ENCODE measurements around the gene CHRNA9. TPM values are rescaled to one million over a fixed set of nuclear protein-coding genes. Genes with fewer than 3 reads are reported as not detected.
"Not testable (repeated sequence)": the region's sequence is repeated elsewhere in the genome, so short reads cannot be mapped to it uniquely, and the experiment has no call there.

CHRNA9 gene
- total RNA-seq, 1 donor from 2014 or later, result not detected

- ATAC-seq, result no peak
- peak; percentile 32 for DNase-seq (ENCODE audit: low spot score)
Observed at GRCh38 chr4:40377512-40378365, 42.6 kb downstream of the CHRNA9 start.

- ATAC-seq (no peak), DNase-seq (ENCODE audit: low spot score) (no peak)
Observed at GRCh38 chr4:40378619-40379018, 43.5 kb downstream of the CHRNA9 start.

GRCh38 chr4:40379248-40379647 is 44.1 kb downstream of the CHRNA9 start:
- ATAC-seq, result peak; percentile 55
- DNase-seq (ENCODE audit: low spot score), result peak; percentile 46

- DNase-seq (ENCODE audit: low spot score), result peak; percentile 35
- no peak for ATAC-seq
Observed at GRCh38 chr4:40380647-40381046, 45.5 kb downstream of the CHRNA9 start.

- DNase-seq (ENCODE audit: low spot score), result peak; percentile 4
- no peak for ATAC-seq
Observed at GRCh38 chr4:40388239-40388638, 53.1 kb downstream of the CHRNA9 start.

GRCh38 chr4:40389986-40390385 is 54.9 kb downstream of the CHRNA9 start:
- ATAC-seq, result no peak
- no peak for DNase-seq (ENCODE audit: low spot score)

GRCh38 chr4:40392241-40392640 is 57.1 kb downstream of the CHRNA9 start:
- not testable (repeated sequence) for ATAC-seq
- DNase-seq (ENCODE audit: low spot score), result peak; percentile 1

GRCh38 chr4:40394236-40394635 is 59.1 kb downstream of the CHRNA9 start:
- ATAC-seq, result no peak
- peak; percentile 7 for DNase-seq (ENCODE audit: low spot score)

GRCh38 chr4:40395166-40395900 is 60.2 kb downstream of the CHRNA9 start:
- peak; percentile 20 for ATAC-seq
- peak; percentile 42 for DNase-seq (ENCODE audit: low spot score)

- DNase-seq (ENCODE audit: low spot score) (peak; percentile 94), ATAC-seq (peak; percentile 95)
Observed at GRCh38 chr4:40395908-40396793, 61.0 kb downstream of the CHRNA9 start.

- ATAC-seq, result no peak
Observed at GRCh38 chr4:40399578-40399977, 64.4 kb downstream of the CHRNA9 start.

GRCh38 chr4:40401096-40401495 is 66.0 kb downstream of the CHRNA9 start:
- DNase-seq (ENCODE audit: low spot score) (no peak), ATAC-seq (no peak)

More at GRCh38 chr4:40399578-40399977, 64.4 kb downstream of the CHRNA9 start:
- no peak for DNase-seq (ENCODE audit: low spot score)

GRCh38 chr4:40401631-40402030 is 66.5 kb downstream of the CHRNA9 start:
- DNase-seq (ENCODE audit: low spot score), result no peak
- no peak for ATAC-seq

- DNase-seq (ENCODE audit: low spot score) (no peak), ATAC-seq (no peak)
Observed at GRCh38 chr4:40402556-40402955, 67.4 kb downstream of the CHRNA9 start.

- ATAC-seq (no peak), DNase-seq (ENCODE audit: low spot score) (no peak)
Observed at GRCh38 chr4:40403081-40403480, 67.9 kb downstream of the CHRNA9 start.

Other genes starting within 250 kb of the CHRNA9 start
- 0.70 TPM for gene RHOH, start 138.3 kb upstream of the CHRNA9 start, total RNA-seq